Upper lobe of left lung (tissue), 6 donors: Measurements from ENCODE around the gene NAIP. TPM values are rescaled to one million over a fixed set of nuclear protein-coding genes. Genes with fewer than 3 reads are reported as not detected.
A peak's percentile ranks its signal among the peaks of the same experiment; 100 is the strongest.
"Not testable (repeated sequence)": the region's sequence is repeated elsewhere in the genome, so short reads cannot be mapped to it uniquely, and the experiment has no call there.

ENCODE experiments used
- ATAC-seq, 2 donors: fragments of 200-7000 bp; cut with Tn5 transposase; one replicate each; pipeline ENCODE4 v1.9.1; 2022; ENCODE audit warnings: mild to moderate bottlenecking in 2 of 2, moderate library complexity in 2 of 2; ENCODE audit not compliant: low FRiP score in 2 of 2
- DNase-seq, 2 donors: peaks; one replicate each; pipeline ENCODE4 v3.0.0-alpha.2; 2019 to 2020
- H3K27ac ChIP-seq, 4 donors: fragments of 200-600 bp; sonication (generic); one replicate each; pipeline ENCODE4 v1.5.1; 2016 to 2019
- H3K27me3 ChIP-seq, 4 donors: fragments of 200-600 bp; sonication (generic); one replicate each; pipeline ENCODE4 v1.5.1; 2017 to 2019
- H3K36me3 ChIP-seq, 4 donors: fragments of 200-600 bp; sonication (generic); one replicate each; pipeline ENCODE4 v1.5.1; 2016 to 2019
- H3K4me1 ChIP-seq, 4 donors: fragments of 200-600 bp; sonication (generic); one replicate each; pipeline ENCODE4 v1.5.1; 2018 to 2019
- H3K4me3 ChIP-seq, 4 donors: fragments of 200-600 bp; sonication (generic); one replicate each; pipeline ENCODE4 v1.5.1; 2017 to 2019; ENCODE audit warnings: mild to moderate bottlenecking in 2 of 4, moderate library complexity in 1 of 4
- H3K9me3 ChIP-seq, 4 donors: fragments of 200-600 bp; sonication (generic); one replicate each; pipeline ENCODE4 v1.5.1; 2018 to 2019
- WGBS, 2 donors: methylation state at CpG; one replicate each; pipeline ENCODE4 v1.1.5; 2017 to 2018; 5-methylcytosine and 5-hydroxymethylcytosine counted together
- total RNA-seq, 6 donors: library from RNA; depleted of rRNA in 4 of 6; stranded (reverse); fragments of >200 nt in 4 of 6; gene quantifications; one replicate each; pipeline versions ENCODE4 v1.1.0 to v1.2.1, GENCODE V29; 2016 to 2021
- donor health status: DM: no; HTN: no; CAD: no; lungs with moderate emphysema.
- donor health status: DM: no; HTN: yes; CAD: no; lungs with severe emphysema.

Gene NAIP
- total RNA-seq: 10 to 100 TPM; 24.1 to 46.1 (median 36.9) TPM

GRCh38 chr5:71025289-71025953, at the start of gene NAIP:
NAIP (minus strand) TSS chr5:71025339; CDS start chr5:71012915, 12,424 bp downstream.
- no CpG with 5 or more reads among the region's 8 CpGs for WGBS, 2 donors
- peak in 1 of 2 donors; percentile 21 for ATAC-seq
- not testable (repeated sequence) for H3K36me3 ChIP-seq, H3K27me3 ChIP-seq, H3K4me1 ChIP-seq, H3K9me3 ChIP-seq, DNase-seq, H3K4me3 ChIP-seq, H3K27ac ChIP-seq

DNA sequence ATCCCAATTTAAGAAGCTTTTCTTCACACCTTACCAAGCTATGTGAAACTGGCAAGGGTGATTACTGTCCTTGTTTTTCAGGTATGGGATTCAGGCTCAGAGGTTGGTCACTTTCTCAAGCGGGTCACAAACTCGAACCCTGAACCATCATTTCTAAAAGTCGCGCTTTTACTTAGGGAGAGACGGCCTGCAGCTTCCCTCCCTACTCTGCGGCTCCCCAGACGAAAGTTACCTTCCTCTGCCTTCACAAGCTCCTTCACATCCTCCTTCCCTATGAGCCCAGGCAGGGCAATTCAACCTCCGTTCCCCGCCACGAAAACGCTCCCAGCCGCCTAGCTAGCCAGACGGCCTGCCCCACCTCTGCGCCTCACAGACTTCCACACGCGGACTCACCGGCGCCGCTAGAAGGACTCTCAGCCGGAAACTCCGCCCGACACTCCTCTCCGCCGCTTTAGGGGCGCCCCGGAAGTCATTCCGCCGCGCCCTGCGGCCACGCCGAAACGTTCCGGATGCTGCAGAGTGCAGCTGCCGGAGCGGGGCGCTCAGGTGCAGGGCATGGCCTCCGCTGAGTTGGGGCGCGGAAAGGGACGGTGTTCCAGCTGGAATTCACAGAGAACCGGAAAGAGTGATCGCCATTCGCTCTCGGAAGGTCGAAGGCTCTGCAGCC, 42.3 kb upstream of the NAIP start, which contains the start of gene GTF2H2:
TSS of gene GTF2H2 (minus strand) at position 415 of the 667 bp plus-strand sequence. CDS start 4,913 bp downstream, outside the sequence.
- no CpG with 5 or more reads among the region's 46 CpGs for WGBS, 2 donors
- not testable (repeated sequence) for H3K27me3 ChIP-seq, H3K27ac ChIP-seq, DNase-seq, H3K36me3 ChIP-seq, H3K4me3 ChIP-seq, H3K9me3 ChIP-seq, H3K4me1 ChIP-seq
- ATAC-seq: peak; percentile 99

DNA sequence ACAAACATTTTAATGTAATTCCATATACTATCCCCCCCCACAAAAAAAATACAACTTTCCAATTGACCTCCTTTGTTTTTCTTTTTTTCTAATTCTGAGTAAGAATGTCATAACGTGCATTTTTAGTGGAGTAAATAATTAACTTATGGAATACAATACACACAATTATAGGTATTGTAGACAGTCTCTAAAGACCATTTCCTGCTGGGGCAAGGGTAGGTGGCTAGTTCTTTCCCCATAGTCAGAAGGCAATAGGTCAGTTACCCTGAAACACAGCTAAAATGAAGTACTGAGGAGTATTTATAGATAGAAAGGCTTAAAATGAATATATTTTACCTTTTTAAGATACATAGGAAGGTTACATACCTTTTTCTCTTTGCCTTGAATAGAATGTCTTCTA, 36.2 kb upstream of the NAIP start:
- not testable (repeated sequence) for H3K27ac ChIP-seq, H3K36me3 ChIP-seq, H3K27me3 ChIP-seq, H3K4me3 ChIP-seq, DNase-seq, ATAC-seq, H3K4me1 ChIP-seq, H3K9me3 ChIP-seq
- 29% methylated on average over 1 of the region's 1 CpG; no CpG with 5 or more reads in 1 of the 2 donors for WGBS, 2 donors

DNA sequence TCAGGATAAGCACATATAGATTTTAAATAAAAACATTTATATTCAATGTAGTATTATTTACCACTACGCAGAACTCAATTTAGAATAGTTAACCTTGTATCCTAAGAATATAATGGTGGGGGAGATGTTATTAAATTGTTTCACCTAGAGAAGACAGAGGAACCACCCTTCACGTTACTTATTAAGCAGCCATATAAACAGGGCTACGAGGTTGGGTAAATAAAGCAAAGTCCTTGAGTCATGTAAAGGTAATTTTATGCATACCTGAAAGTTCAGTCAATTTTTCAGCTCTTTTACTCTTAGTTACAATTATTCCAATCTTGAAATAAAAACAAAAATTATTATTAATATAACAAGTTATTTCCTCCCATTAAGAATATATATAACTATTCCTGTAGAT, 34.3 kb upstream of the NAIP start:
- not testable (repeated sequence) for H3K4me3 ChIP-seq, H3K27ac ChIP-seq, ATAC-seq, H3K9me3 ChIP-seq, H3K4me1 ChIP-seq, DNase-seq, H3K27me3 ChIP-seq, H3K36me3 ChIP-seq
- no CpG with 5 or more reads among the region's 3 CpGs for WGBS, 2 donors

DNA sequence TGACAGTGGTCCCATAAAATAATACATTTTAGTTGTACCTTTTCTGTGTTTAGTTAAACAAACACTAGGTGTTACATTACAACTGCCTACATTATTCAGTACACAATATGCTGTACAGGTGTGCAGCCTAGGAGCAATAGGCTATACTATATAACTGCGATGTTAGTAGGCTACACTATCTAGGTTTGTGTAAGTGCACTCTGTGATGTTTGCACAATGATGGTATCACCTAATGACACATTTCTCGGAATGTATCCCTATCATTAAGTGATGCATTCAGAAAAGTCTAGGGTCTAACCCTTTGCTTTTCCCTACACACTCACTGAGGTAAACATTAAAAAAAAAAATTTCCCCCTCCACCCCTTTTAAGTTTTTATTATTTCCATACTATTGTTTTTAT, 19.7 kb upstream of the NAIP start:
- not testable (repeated sequence) for H3K27ac ChIP-seq, H3K4me1 ChIP-seq, DNase-seq, ATAC-seq, H3K27me3 ChIP-seq, H3K4me3 ChIP-seq, H3K36me3 ChIP-seq, H3K9me3 ChIP-seq
- 88% methylated on average over 1 of the region's 2 CpGs; no CpG with 5 or more reads in 1 of the 2 donors for WGBS, 2 donors

GRCh38 chr5:71044128-71044527, 19.0 kb upstream of the NAIP start:
- not testable (repeated sequence) for H3K4me1 ChIP-seq, H3K36me3 ChIP-seq, H3K27ac ChIP-seq, H3K4me3 ChIP-seq, H3K27me3 ChIP-seq, H3K9me3 ChIP-seq, DNase-seq
- WGBS, 2 donors: no CpG with 5 or more reads among the region's 2 CpGs
- ATAC-seq: peak in 1 of 2 donors; percentile 59

GRCh38 chr5:71031046-71031776, 6.1 kb upstream of the NAIP start:
- H3K4me1 ChIP-seq, H3K4me3 ChIP-seq, H3K36me3 ChIP-seq, H3K9me3 ChIP-seq, H3K27me3 ChIP-seq, H3K27ac ChIP-seq, DNase-seq: not testable (repeated sequence)
- WGBS, 2 donors: no CpG with 5 or more reads among the region's 7 CpGs
- ATAC-seq: peak; percentile 59 to 93

- not testable (repeated sequence) for H3K9me3 ChIP-seq, H3K4me1 ChIP-seq, H3K36me3 ChIP-seq, H3K4me3 ChIP-seq, H3K27me3 ChIP-seq, H3K27ac ChIP-seq, DNase-seq
- ATAC-seq: peak in 1 of 2 donors; percentile 44
- no CpG with 5 or more reads among the region's 6 CpGs for WGBS, 2 donors
Measured at GRCh38 chr5:71020643-71021042, 4.5 kb downstream of the NAIP start.

- ATAC-seq: peak in 1 of 2 donors; percentile 55
- WGBS, 2 donors: no CpG with 5 or more reads among the region's 6 CpGs
- not testable (repeated sequence) for H3K4me3 ChIP-seq, H3K27me3 ChIP-seq, H3K4me1 ChIP-seq, H3K9me3 ChIP-seq, H3K27ac ChIP-seq, H3K36me3 ChIP-seq, DNase-seq
Measured at GRCh38 chr5:71018376-71019005, 6.6 kb downstream of the NAIP start.
